Cardiac atrium fibroblast (primary cell): ENCODE results near the gene RUBCN. TPM values are rescaled to one million over a fixed set of nuclear protein-coding genes. Genes with fewer than 3 reads are reported as not detected.

ENCODE experiments used
- total RNA-seq: library from RNA; depleted of rRNA; stranded (reverse); fragments of >200 nt; gene quantifications from 2 replicates; pipeline ENCODE4 v1.2.3, GENCODE V29; 2015

RUBCN gene
- total RNA-seq = 8.7 and 11.2 TPM in 2 replicates

DNA sequence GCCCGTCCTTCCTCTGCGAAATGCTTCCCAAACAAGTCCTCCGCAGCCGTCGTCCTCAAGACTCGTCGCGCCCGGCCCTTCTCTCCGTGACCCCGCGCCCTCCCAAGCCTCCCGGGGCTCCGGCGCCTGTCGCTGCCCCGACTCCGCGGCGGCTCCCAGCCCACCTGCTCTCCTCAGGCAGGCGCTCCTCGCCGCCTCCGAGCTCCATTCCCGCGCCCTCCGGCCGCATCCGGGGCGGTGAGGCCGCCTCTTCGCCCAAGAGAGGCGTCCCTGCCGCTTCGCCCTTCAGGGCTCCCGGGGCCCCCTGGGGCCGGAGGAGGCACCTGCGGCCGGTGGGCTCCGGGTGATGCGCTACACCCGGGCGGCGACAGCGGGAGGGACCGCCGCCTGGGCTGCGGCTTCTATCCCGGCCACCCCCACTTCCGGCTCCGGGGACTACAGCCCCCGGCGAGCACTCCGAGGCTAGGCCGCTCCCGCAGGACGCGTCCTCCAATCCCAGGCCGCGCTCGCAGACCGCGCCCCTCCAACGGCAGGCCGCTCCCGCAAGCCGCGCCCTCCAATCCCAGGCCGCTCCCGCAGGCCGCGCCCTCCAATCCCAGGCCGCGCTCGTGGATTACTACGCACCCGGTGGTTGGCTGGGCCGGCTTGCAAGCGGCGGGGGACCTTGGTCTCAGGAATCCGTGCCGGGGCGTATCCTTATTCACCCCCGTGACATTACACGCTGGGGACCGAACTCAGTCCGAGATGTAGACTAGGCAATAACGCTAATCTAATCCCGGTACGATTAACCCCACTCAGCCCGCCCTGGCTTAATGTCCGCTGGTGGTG, at the start of gene RUBCN:
TSS of gene RUBCN (minus strand) at position 414 of the 828 bp plus-strand sequence. CDS start at position 229, 185 bp downstream.

DNA sequence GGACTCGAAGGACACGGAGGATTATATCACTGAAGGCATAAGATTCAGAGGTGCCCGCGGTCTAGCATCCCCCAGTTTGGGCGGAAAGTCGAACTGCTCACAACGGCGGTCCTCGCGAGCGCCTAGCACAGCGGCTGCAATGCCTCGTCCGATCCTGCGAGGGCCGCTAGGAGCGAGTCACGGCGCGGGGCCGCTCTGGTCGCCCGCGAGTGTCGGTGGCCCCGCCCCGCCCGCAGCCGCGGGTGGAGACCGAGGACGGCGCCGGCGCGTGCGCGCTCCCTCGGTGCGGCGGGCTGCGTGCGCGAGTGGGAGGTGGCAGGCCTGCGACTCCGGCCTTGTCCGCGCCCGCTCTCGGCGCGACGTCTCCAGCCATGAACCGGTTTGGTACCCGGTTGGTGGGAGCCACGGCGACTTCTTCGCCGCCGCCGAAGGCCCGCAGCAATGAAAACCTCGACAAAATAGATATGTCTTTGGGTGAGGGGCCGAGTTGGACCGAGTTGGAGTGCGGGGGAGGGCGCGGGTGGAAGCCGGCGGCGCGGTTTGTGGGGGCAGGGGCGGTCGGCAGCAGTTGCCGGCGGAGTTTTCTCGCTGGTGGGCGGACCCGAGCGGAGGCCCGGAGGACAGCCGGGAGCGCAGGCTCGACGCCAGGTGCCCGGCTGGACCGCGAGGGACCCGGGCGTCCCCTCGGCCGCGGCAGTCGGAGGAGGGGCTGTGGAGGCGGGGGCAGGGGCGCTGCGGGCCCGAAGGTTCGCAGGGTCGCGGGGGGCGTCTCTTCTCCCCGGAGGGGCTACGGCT, 13.1 kb upstream of the RUBCN start, which contains the start of gene FYTTD1:
TSS of gene FYTTD1 (plus strand) at position 283 of the 795 bp plus-strand sequence. CDS start at position 372, 89 bp downstream.

Other genes starting within 250 kb of the RUBCN start
- 1.9 and 5.2 TPM in 2 replicates for gene BDH1, start 180.9 kb downstream of the RUBCN start, total RNA-seq
- gene FYTTD1, start 13.0 kb upstream of the RUBCN start, total RNA-seq = 45.2 and 51.6 TPM in 2 replicates
- 18.3 and 23.8 TPM in 2 replicates for gene LRCH3, start 54.4 kb upstream of the RUBCN start, total RNA-seq
- 861 and 881 TPM in 2 replicates for gene RPL35A, start 213.3 kb upstream of the RUBCN start, total RNA-seq
- gene LMLN, start 223.3 kb upstream of the RUBCN start, total RNA-seq = 5.3 and 10.3 TPM in 2 replicates